OCI-LY3 (cell line): Measurements from ENCODE around the gene TTC17.
A peak's percentile ranks its signal among the peaks of the same experiment; 100 is the strongest.

Experiments
- CTCF ChIP-seq: fragments of 200-600, 300-600 bp; sonication (generic); IDR thresholded peaks from 2 replicates; pipeline ENCODE4 v1.5.1; 2014; ENCODE audit warnings: antibody characterized with exemption, low read length, low read depth
- EZH2phosphoT487 ChIP-seq: fragments of 200-600 bp; shearing (Covaris generic); IDR thresholded peaks from 2 replicates; pipeline ENCODE4 v1.6.1; 2018; ENCODE audit warnings: antibody characterized with exemption, mixed run types, low read depth

- TF ChIP-seq CTCF, result peak; percentile 42
- no peak for TF ChIP-seq EZH2phosphoT487
Measured at GRCh38 chr11:43503417-43503816, 144.7 kb downstream of the TTC17 start.
